ENCODE data around the gene SCYGR8.
"Not testable (repeated sequence)": the region's sequence is repeated elsewhere in the genome, so short reads cannot be mapped to it uniquely, and the experiment has no call there.

Gene SCYGR8

DNA sequence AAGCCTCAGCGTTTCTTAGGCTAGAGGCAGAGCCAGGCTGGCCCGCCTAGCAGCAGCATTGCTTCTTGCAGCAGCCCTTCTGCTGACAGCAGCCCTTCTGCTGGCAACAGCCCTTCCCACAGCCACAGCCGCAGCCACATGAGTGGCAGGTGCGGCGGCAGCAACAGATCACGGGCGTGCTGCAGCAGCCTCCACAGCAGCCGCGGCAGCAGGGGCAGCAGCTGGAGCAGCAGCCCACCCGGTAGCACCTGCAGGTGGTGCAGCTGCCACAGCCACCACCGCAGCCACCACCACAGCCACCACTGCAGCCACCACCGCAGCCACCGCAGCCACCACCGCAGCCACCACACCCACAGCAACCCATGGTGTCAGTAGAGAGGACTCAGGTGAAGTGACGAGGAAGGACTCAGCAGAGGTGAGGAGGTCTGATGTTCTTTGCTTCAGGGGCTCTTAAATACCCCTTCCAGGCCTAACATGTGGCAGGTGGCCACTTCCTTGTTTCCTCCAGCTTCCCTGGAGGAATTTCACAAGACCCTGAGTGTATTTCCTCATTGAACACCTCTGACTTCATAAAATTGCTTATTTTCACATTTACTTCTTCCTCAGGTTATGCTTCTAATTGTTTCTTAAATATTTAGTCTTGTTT is 21.2 kb upstream of the SCYGR8 start, which contains the start of gene SCYGR6:
TSS of gene SCYGR6 (minus strand) at position 364 of the 646 bp plus-strand sequence. CDS start at position 364, 0 bp downstream.
- no peak for TF ChIP-seq ZNF274 (IDR thresholded peaks at IDR 0.05; ENCODE audit: low read depth, low read length)
- no peak within 1 kb of the TSS for H3K4me3 ChIP-seq (ENCODE audit: low read length)

DNA sequence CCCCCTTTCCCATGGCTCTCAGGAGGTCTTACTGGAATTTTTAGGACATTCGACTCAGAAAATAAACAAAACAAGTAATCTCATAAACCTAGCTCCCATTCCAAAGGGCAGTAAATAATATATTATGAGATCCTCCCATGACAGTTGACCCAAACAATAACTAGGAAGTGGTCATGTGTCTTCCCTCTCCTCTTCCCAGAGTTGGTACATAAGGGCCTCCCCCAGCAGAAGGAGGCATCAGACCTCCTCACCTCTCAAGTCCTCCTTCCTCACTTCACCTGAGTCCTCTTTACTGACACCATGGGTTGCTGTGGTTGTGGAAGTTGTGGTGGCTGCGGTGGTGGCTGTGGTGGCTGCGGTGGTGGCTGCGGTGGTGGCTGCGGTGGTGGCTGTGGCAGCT is 17.7 kb upstream of the SCYGR8 start, which contains the start of gene SCYGR7:
TSS of gene SCYGR7 (plus strand) at position 301 of the 400 bp plus-strand sequence. CDS start at position 301, 0 bp downstream.
- no peak within 1 kb of the TSS for H3K4me3 ChIP-seq (ENCODE audit: low read length)
- TF ChIP-seq ZNF274 (IDR thresholded peaks at IDR 0.05; ENCODE audit: low read depth, low read length) = no peak

- TF ChIP-seq ZNF274 (IDR thresholded peaks at IDR 0.05; ENCODE audit: low read depth, low read length) = no peak
- no peak overlapping the region for H3K4me3 ChIP-seq (ENCODE audit: low read length)
Observed at GRCh38 chr2:227739351-227739750, 6.3 kb upstream of the SCYGR8 start.

GRCh38 chr2:227740705-227741104 is 5.0 kb upstream of the SCYGR8 start:
- H3K4me3 ChIP-seq (ENCODE audit: low read length) = not testable (repeated sequence)

DNA sequence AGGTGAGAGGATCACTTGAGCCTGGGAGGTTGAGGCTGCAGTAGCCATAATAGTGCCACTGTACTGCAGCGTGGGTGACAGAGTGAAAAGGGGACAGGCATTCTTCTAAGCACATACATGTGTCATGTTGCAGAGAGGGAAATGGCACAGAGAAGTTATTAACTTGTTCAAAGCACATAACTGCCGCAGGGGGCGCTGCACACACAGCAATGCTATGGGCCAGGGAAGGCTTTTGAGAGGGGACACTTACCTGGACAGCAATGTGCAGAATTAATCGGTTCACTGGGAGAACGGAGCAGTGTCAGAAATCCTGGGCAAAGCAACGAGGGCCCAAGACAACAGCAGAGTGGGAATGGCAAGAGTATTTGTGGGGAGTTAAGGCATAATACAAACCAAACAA is 2.4 kb downstream of the SCYGR8 start:
- no peak for TF ChIP-seq ZNF274 (IDR thresholded peaks at IDR 0.05; ENCODE audit: low read depth, low read length)
- H3K4me3 ChIP-seq (ENCODE audit: low read length) = no peak overlapping the region

DNA sequence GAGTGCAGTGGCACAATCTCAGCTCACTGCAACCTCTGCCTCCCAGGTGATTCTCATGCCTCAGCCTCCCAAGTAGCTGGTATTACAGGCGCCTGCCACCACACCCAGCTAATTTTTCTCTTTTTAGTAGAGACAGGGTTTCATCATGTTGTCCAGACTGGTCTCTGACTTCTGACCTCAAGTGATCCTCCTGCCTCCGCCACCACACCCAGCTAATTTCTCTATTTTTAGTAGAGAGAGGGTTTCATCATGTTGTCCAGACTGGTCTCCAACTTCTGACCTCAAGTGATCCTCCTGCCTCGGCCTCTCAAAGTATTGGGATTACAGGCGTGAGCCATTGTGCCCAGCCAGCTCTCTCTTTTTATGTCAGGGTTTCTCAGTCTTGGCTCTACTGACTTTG is 10.6 kb downstream of the SCYGR8 start:
- H3K4me3 ChIP-seq (ENCODE audit: low read length) = not testable (repeated sequence)

DNA sequence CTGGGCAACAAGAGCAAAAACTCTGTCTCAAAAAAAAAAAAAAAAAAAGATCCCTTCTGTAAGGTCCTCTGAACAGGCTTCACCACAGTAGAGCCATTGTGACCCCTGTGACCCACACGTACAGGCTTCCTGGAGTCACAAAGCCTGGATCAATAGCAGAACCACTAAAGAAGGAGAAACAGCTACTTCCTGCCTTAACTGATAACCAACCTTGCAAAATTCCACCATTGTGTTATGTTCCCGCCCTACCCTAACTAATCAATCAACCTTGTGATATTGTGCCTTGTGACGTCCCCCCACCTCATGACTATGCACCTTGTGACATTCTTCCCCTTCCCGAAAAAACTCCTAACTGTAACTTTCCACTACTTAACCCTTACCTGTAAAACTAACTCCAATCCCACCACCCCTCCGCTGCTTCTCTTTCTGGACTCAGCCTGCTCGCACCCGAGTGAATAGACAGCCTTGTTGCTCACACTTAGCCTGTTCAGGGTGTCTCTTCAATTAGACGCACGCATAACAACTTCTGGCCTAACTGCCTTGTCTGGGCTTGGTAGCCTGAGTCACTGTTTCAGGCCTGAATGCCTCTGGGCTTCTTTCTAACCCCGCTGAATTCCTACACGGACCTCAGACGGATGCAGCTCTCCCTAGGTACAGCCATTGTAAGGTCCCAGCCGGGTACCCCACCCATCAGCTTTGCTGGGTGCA is 13.9 kb downstream of the SCYGR8 start:
- no peak overlapping the region for H3K4me3 ChIP-seq (ENCODE audit: low read length)
- no peak for TF ChIP-seq ZNF274 (IDR thresholded peaks at IDR 0.05; ENCODE audit: low read depth, low read length)

GRCh38 chr2:227761740-227762476 is 16.2 kb downstream of the SCYGR8 start:
- TF ChIP-seq ZNF274 (IDR thresholded peaks at IDR 0.05; ENCODE audit: low read depth, low read length) = no peak
- H3K4me3 ChIP-seq (ENCODE audit: low read length) = no peak overlapping the region

- H3K4me3 ChIP-seq (ENCODE audit: low read length) = no peak overlapping the region
- TF ChIP-seq ZNF274 (IDR thresholded peaks at IDR 0.05; ENCODE audit: low read depth, low read length) = no peak
Observed at GRCh38 chr2:227765788-227766372, 20.2 kb downstream of the SCYGR8 start.

DNA sequence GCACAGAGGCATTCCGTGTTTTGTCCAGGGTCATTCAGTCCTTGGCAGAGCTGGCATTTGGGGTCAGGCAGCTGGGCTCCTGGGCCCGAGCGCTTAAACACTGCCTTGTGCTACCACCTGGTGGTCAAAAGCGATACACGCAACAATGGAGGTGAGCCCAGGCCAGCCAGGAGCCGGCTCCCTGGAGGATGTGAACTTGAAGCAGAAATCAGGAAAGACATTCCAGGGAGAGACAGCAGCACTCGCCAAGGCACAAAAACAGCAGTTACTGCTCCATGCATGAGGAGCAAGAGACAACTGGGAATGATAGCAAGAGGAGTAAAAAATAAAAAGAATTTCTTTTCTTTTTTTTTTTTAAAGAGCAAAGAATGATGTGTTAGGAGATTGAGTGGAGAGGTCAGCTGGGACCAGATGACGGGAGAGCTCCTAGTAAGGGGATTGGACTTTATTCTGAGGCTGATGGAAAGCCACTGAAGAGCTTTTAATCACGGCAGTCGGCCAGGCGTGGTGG is 20.7 kb downstream of the SCYGR8 start:
- H3K4me3 ChIP-seq (ENCODE audit: low read length) = no peak overlapping the region
- no peak for TF ChIP-seq ZNF274 (IDR thresholded peaks at IDR 0.05; ENCODE audit: low read depth, low read length)

DNA sequence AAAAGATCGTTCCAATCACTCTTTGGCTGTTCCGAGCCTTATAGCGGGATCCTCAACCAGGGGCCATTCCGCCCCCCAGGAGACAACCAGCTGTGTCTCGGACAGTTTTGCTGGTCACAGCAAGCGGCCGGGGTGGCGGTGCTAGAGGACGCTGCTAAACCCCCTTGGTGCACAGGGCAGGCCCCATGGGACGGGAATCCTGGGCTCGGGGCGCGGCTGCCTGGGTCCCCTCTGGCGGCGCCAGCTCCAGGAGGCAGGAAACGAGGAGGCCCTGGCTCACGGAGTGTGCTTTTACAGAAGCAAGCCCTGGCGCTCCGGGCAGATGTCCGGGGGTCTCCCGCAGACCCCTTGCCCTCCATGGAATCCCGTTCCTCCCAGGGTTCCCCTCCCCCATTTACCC is 22.1 kb downstream of the SCYGR8 start:
- H3K4me3 ChIP-seq (ENCODE audit: low read length) = no peak overlapping the region
- TF ChIP-seq ZNF274 (IDR thresholded peaks at IDR 0.05; ENCODE audit: low read depth, low read length) = no peak

- no peak overlapping the region for H3K4me3 ChIP-seq (ENCODE audit: low read length)
- no peak for TF ChIP-seq ZNF274 (IDR thresholded peaks at IDR 0.05; ENCODE audit: low read depth, low read length)
Observed at GRCh38 chr2:227772197-227772661, 26.5 kb downstream of the SCYGR8 start.

DNA sequence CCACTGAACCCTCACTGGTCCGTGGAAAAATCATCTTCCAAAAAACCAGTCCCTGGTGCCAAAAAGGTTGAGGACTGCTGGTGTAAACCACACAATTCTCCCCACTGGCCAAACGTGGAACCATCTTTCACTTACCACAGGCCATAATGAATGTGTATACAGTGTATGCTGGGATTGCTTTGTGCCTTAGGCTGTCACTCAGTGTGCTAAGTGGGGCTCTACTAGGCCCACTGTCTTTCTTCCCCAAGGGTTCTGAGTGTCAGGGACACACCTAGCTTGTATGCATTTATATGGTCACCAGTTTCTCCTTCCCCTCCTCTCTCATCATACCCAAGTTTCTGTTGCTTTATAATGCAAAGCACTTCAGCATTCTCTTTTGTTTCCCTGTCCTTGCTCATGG is 27.2 kb downstream of the SCYGR8 start:
- no peak for TF ChIP-seq ZNF274 (IDR thresholded peaks at IDR 0.05; ENCODE audit: low read depth, low read length)

GRCh38 chr2:227774011-227774624 is 28.4 kb downstream of the SCYGR8 start:
- TF ChIP-seq ZNF274 (IDR thresholded peaks at IDR 0.05; ENCODE audit: low read depth, low read length) = no peak

More for the DNA sequence above, 27.2 kb downstream of the SCYGR8 start:
- H3K4me3 ChIP-seq (ENCODE audit: low read length) = no peak overlapping the region

More at GRCh38 chr2:227774011-227774624, 28.4 kb downstream of the SCYGR8 start:
- H3K4me3 ChIP-seq (ENCODE audit: low read length) = no peak overlapping the region

Data from GM08714 (cell line).